HepG2 (cell line): ENCODE measurements around the gene COG8. TPM values are rescaled to one million over a fixed set of nuclear protein-coding genes. Genes with fewer than 3 reads are reported as not detected.
"Not testable (repeated sequence)": the region's sequence is repeated elsewhere in the genome, so short reads cannot be mapped to it uniquely, and the experiment has no call there.

Experiments
- ATAC-seq: fragments of 200-7000 bp; cut with Tn5 transposase; 3 replicates; pipeline ENCODE4 v1.9.1; 2020; ENCODE audit warnings: mild to moderate bottlenecking, moderate library complexity
- BruUV-seq: library from RNA; stranded (reverse); fragments of 400-500 nt; replicated peaks from 2 replicates; lab custom pipeline; 2021; lab: Mats Ljungman, UMichigan
- CTCF ChIA-PET: fragments of 300-600 bp; formaldehyde crosslinking; extraction: SDS; loops from one replicate; lab custom pipeline; 2021; ENCODE audit warnings: low total read pairs, inconsistent platforms, low intra/inter-chr PET ratio; lab: Yijun Ruan, JAX
- POLR2A ChIA-PET: fragments of 350-600 bp; sonication (Branson Sonifier 250); formaldehyde crosslinking; loops from one replicate; lab custom pipeline; 2020; ENCODE audit warnings: antibody characterized with exemption, inconsistent platforms; lab: Yijun Ruan, JAX
- DNase-seq: peaks from one replicate; pipeline ENCODE4 v3.0.0-alpha.2; 2015; ENCODE audit warnings: low spot score
- FAIRE-seq: peaks from 3 replicates; lab custom pipeline; 2011; peaks lifted over from hg19 to GRCh38; lab: Jason Lieb, UNC
- H2AFZ ChIP-seq: one replicate; pipeline ENCODE4 v1.6.1; 2011; ENCODE audit warnings: low read length, inconsistent platforms
- H3K27ac ChIP-seq: fragments of 300-600 bp; 3 replicates; pipeline ENCODE4 v1.8.0; 2011; ENCODE audit warnings: mixed run types, mild to moderate bottlenecking, mixed read lengths, low read length, inconsistent platforms; ENCODE audit not compliant: insufficient read depth; ENCODE audit errors: extremely low read length
- H3K27me3 ChIP-seq, 2 experiments: fragments of 200-600 bp in 1 of 2; 2 replicates in 1 of 2; 3 replicates in 1 of 2; pipeline versions ENCODE4 v1.6.0 to v1.8.0; 2011; ENCODE audit warnings: low read length in 2 of 2, mild to moderate bottlenecking in 2 of 2, moderate library complexity in 2 of 2, inconsistent platforms in 1 of 2; ENCODE audit not compliant: insufficient read depth in 2 of 2, control insufficient read depth in 1 of 2
- H3K36me3 ChIP-seq, 2 experiments: fragments of 200-600 bp in 1 of 2; replicated peaks in 1 of 2; 2 replicates in 1 of 2; 3 replicates in 1 of 2; pipeline versions ENCODE4 v1.5.1 to v1.8.0; 2011; ENCODE audit warnings: low read length in 2 of 2, inconsistent platforms in 1 of 2; ENCODE audit not compliant: insufficient read depth in 2 of 2, control insufficient read depth in 1 of 2
- H3K4me1 ChIP-seq: 2 replicates; pipeline ENCODE4 v1.5.1; 2012; ENCODE audit warnings: low read length, inconsistent platforms; ENCODE audit not compliant: insufficient read depth
- H3K4me2 ChIP-seq: 2 replicates; pipeline ENCODE4 v1.6.0; 2011; ENCODE audit warnings: low read depth, low read length, inconsistent platforms
- H3K4me3 ChIP-seq, 3 experiments: fragments of 200-600 bp in 1 of 3; sonication (generic), shearing (Covaris generic) in 1 of 3; replicated peaks in 1 of 3; 2 replicates each; pipeline ENCODE4 v1.5.1; 2011 to 2016; ENCODE audit warnings: low read length in 3 of 3, inconsistent platforms in 2 of 3, low read depth in 2 of 3, mild to moderate bottlenecking in 2 of 3, control low read depth in 1 of 3, mixed read lengths in 1 of 3; ENCODE audit not compliant: insufficient read depth in 1 of 3
- H3K79me2 ChIP-seq: one replicate; pipeline ENCODE4 v1.6.1; 2011; ENCODE audit warnings: low read length, inconsistent platforms; ENCODE audit not compliant: insufficient read depth
- H3K9ac ChIP-seq: 2 replicates; pipeline ENCODE4 v1.6.0; 2011; ENCODE audit warnings: mild to moderate bottlenecking, low read depth, low read length, inconsistent platforms; ENCODE audit not compliant: insufficient read depth
- H3K9me3 ChIP-seq: 2 replicates; pipeline ENCODE4 v1.5.1; 2012; ENCODE audit warnings: mild to moderate bottlenecking, low read length
- H4K20me1 ChIP-seq: 2 replicates; pipeline ENCODE4 v1.6.0; 2011; ENCODE audit warnings: inconsistent platforms, mild to moderate bottlenecking, low read length, moderate library complexity; ENCODE audit not compliant: insufficient read depth
- ARID2 ChIP-seq: sonication (generic); formaldehyde crosslinking; IDR thresholded peaks from 2 replicates; pipeline ENCODE4 v1.8.1; 2022; ENCODE audit warnings: mild to moderate bottlenecking, missing genetic modification reagents, borderline replicate concordance
- CCAR2 ChIP-seq: fragments of 200-400 bp; formaldehyde crosslinking; optimal IDR thresholded peaks from 2 replicates; pipeline ENCODE3; 2018; ENCODE audit warnings: low read depth, mild to moderate bottlenecking, low read length, moderate library complexity
- CENPT ChIP-seq: sonication (generic); formaldehyde crosslinking; IDR thresholded peaks from 2 replicates; pipeline ENCODE4 v1.8.0; 2022; ENCODE audit warnings: low read depth, mild to moderate bottlenecking, moderate library complexity, missing genetic modification reagents
- ESRRA ChIP-seq: sonication (generic); formaldehyde crosslinking; IDR thresholded peaks from 2 replicates; pipeline ENCODE4 v1.5.1; 2020; ENCODE audit warnings: mild to moderate bottlenecking, low read depth, missing genetic modification reagents
- FOXO4 ChIP-seq: sonication (generic); formaldehyde crosslinking; conservative IDR thresholded peaks from 2 replicates; pipeline ENCODE4 v1.8.1; 2023; ENCODE audit warnings: missing genetic modification reagents
- RFXAP ChIP-seq: sonication (generic); formaldehyde crosslinking; IDR thresholded peaks from 2 replicates; pipeline ENCODE4 v1.4.0; 2020; ENCODE audit warnings: missing genetic modification reagents, borderline replicate concordance
- SCMH1 ChIP-seq: sonication (generic); formaldehyde crosslinking; IDR thresholded peaks from 2 replicates; pipeline ENCODE4 v1.9.0; 2021; ENCODE audit warnings: missing genetic modification reagents, mild to moderate bottlenecking, borderline replicate concordance
- ZFP1 ChIP-seq: IDR thresholded peaks from 2 replicates; pipeline ENCODE4 v1.6.1; 2016
- ZFY ChIP-seq: sonication (generic); formaldehyde crosslinking; IDR thresholded peaks from 2 replicates; pipeline ENCODE4 v1.4.0; 2020; ENCODE audit warnings: missing genetic modification reagents
- ZNF326 ChIP-seq: sonication (generic); formaldehyde crosslinking; IDR thresholded peaks from 2 replicates; pipeline ENCODE4 v1.4.0; 2020; ENCODE audit warnings: missing genetic modification reagents, borderline replicate concordance
- ZNF772 ChIP-seq: sonication (generic); formaldehyde crosslinking; IDR thresholded peaks from 2 replicates; pipeline ENCODE4 v1.5.0; 2020; ENCODE audit warnings: mild to moderate bottlenecking, missing genetic modification reagents
- WGBS: methylation state at CpG from one replicate; pipeline ENCODE4 v1.1.6; 2017; ENCODE audit warnings: low lambda C conversion rate; 5-methylcytosine and 5-hydroxymethylcytosine counted together
- in situ Hi-C: cut with HindIII; loops from 2 replicates; pipeline ENCODE4 v1.10.0; 2017; ENCODE audit warnings: low pct_unique_long_range_greater_than_20kb; ENCODE audit not compliant: extremely low pct_ligation_motif_present
- intact Hi-C: fragments of 100-400 bp; cut with micrococcal nuclease; formaldehyde crosslinking; loops from one replicate; pipeline ENCODE4 v1.10.0; 2022; ENCODE audit not compliant: unreplicated experiment
- polyA plus RNA-seq, 8 experiments: library from polyadenylated mRNA; depleted of rRNA in 3 of 8; stranded (reverse) in 7 of 8; unstranded in 1 of 8; fragments of >200 nt; fragmentation: Illumina TruSeq in 4 of 8; extraction: Trizol in 4 of 8; gene quantifications; 2 replicates each; pipeline versions ENCODE4 v1.2.1 to v1.2.3, GENCODE V29; 2011 to 2016; ENCODE audit warnings: low read depth in 4 of 8, missing spikeins in 1 of 8, mixed read lengths in 1 of 8; ENCODE audit not compliant: insufficient read depth in 1 of 8
- total RNA-seq, 5 experiments: library from RNA; depleted of rRNA; stranded (reverse); fragments of >200 nt; fragmentation: Illumina TruSeq; extraction: Trizol; gene quantifications; 2 replicates each; pipeline ENCODE4 v1.2.3, GENCODE V29; 2016; ENCODE audit warnings: low read depth in 1 of 5

Gene COG8
- total and polyA plus RNA-seq, 2 of the 13 experiments (the other 11 are each of a cell fraction or from before 2014, with no cell fraction given), result 45.5 to 52.1 TPM

- no TSS peak for BruUV-seq
- FAIRE-seq (no peak), ATAC-seq (no peak), DNase-seq (no peak)
- intact Hi-C loops (no loop called here), in situ Hi-C loops (no loop called here)
- TF ChIP-seq CCAR2 (no peak), ZNF772 (no peak), RFXAP (CRISPR knock-in tag) (0 out of 2 replicates have a peak, but pooled peaks have one; percentile 5), ZFP1 (CRISPR knock-in tag) (no peak), ARID2 (CRISPR knock-in tag) (no peak), ZFY (0 out of 2 replicates have a peak, but pooled peaks have one; percentile 3), SCMH1 (CRISPR knock-in tag) (no peak), FOXO4 (no peak), ESRRA (CRISPR knock-in tag) (no peak), ZNF326 (CRISPR knock-in tag) (no peak), CENPT (CRISPR knock-in tag) (no peak)
- Histone ChIP-seq H3K4me3 (no peak overlapping the region), H3K27me3 (no peaks in the 10 kb centered on the region), H3K4me2 (0 out of 2 replicates have a peak overlapping the region, but pooled peaks have one; percentile 8), H3K27ac (peak overlapping the region; percentile 35), H4K20me1 (no peaks in the 10 kb centered on the region), H2AFZ (no peak overlapping the region), H3K79me2 (no peaks in the 10 kb centered on the region), H3K9ac (no peak overlapping the region), H3K36me3 (peaks cover 12 to 30% of the 10 kb centered on the region in 2 experiments), H3K4me1 (peaks cover 21% of the 10 kb centered on the region), H3K9me3 (no peaks in the 10 kb centered on the region)
- ChIA-PET CTCF (no interaction called here), POLR2A (no interaction called here)
- 97% methylated on average over 4 of the region's 4 CpGs for WGBS
These were observed 41.1 kb downstream of the COG8 start for GRCh38 chr16:69298261-69298660.

- WGBS, result 98% methylated on average over 7 of the region's 7 CpGs
- H3K79me2 ChIP-seq, intact Hi-C loops, FAIRE-seq, H3K27ac ChIP-seq, H3K27me3 ChIP-seq, H2AFZ ChIP-seq, H4K20me1 ChIP-seq, H3K9me3 ChIP-seq, CTCF ChIA-PET, H3K9ac ChIP-seq, BruUV-seq, in situ Hi-C loops, DNase-seq, H3K4me2 ChIP-seq, H3K4me3 ChIP-seq, POLR2A ChIA-PET, ATAC-seq: not testable (repeated sequence)
- H3K4me1 ChIP-seq, result peaks cover 21% of the 10 kb centered on the region
- peaks cover 11 to 22% of the 10 kb centered on the region in 2 experiments for H3K36me3 ChIP-seq
These were observed 42.6 kb downstream of the COG8 start for GRCh38 chr16:69296771-69297170.
